GM23338 (cell line): Measurements from ENCODE around the gene XPR1. TPM values are rescaled to one million over a fixed set of nuclear protein-coding genes. Genes with fewer than 3 reads are reported as not detected.

Experiments
- ATAC-seq: fragments of 200-7000 bp; cut with Tn5 transposase; 3 replicates; pipeline ENCODE4 v1.9.1; 2020
- DNase-seq: peaks from one replicate; pipeline ENCODE4 v3.0.0-alpha.2; 2015; ENCODE audit warnings: low spot score
- H2AFZ ChIP-seq: fragments of 200-600 bp; sonication (generic); 2 replicates; pipeline ENCODE4 v1.8.0; 2016; ENCODE audit warnings: antibody characterized with exemption, mild to moderate bottlenecking, moderate library complexity
- H3F3A ChIP-seq: fragments of 200-600 bp; sonication (generic); replicated peaks from 2 replicates; pipeline ENCODE4 v1.8.0; 2017; ENCODE audit warnings: antibody characterized with exemption, mixed run types, low read depth
- H3K27ac ChIP-seq: fragments of 200-600 bp; sonication (generic); 2 replicates; pipeline ENCODE4 v1.6.1; 2016; ENCODE audit warnings: low read depth
- H3K27me3 ChIP-seq: fragments of 200-600 bp; sonication (generic); 2 replicates; pipeline ENCODE4 v1.8.0; 2016; ENCODE audit warnings: mild to moderate bottlenecking, mixed run types, moderate library complexity; ENCODE audit not compliant: insufficient read depth
- H3K36me3 ChIP-seq: fragments of 200-600 bp; sonication (generic); 2 replicates; pipeline ENCODE4 v1.8.0; 2016; ENCODE audit warnings: mild to moderate bottlenecking; ENCODE audit not compliant: insufficient read depth
- H3K4me1 ChIP-seq: fragments of 200-600 bp; sonication (generic); 2 replicates; pipeline ENCODE4 v1.8.0; 2016; ENCODE audit warnings: mild to moderate bottlenecking, moderate library complexity; ENCODE audit not compliant: insufficient read depth
- H3K4me2 ChIP-seq: fragments of 200-600 bp; sonication (generic); 2 replicates; pipeline ENCODE4 v1.7.1; 2017; ENCODE audit warnings: mixed run types
- H3K4me3 ChIP-seq: fragments of 200-600 bp; sonication (generic); 2 replicates; pipeline ENCODE4 v1.6.1; 2016; ENCODE audit warnings: mixed run types
- H3K79me2 ChIP-seq: fragments of 200-600 bp; sonication (generic); replicated peaks from 2 replicates; pipeline ENCODE4 v1.8.0; 2017; ENCODE audit warnings: mild to moderate bottlenecking; ENCODE audit not compliant: insufficient read depth
- H3K9me2 ChIP-seq: fragments of 200-600 bp; sonication (generic); 2 replicates; pipeline ENCODE4 v1.8.0; 2017; ENCODE audit not compliant: insufficient read depth
- H4K20me1 ChIP-seq: fragments of 200-600 bp; sonication (generic); replicated peaks from 2 replicates; pipeline ENCODE4 v1.8.0; 2017; ENCODE audit warnings: mild to moderate bottlenecking; ENCODE audit not compliant: insufficient read depth
- H3K27ac Mint-ChIP-seq: 2 replicates; pipeline ENCODE4 v1.8.0; 2020; ENCODE audit warnings: inconsistent platforms, mild to moderate bottlenecking, moderate library complexity, mixed read lengths
- H3K27me3 Mint-ChIP-seq: 3 replicates; pipeline ENCODE4 v1.8.0; 2022; ENCODE audit warnings: low read depth, mild to moderate bottlenecking, moderate library complexity, mixed read lengths, inconsistent platforms; ENCODE audit not compliant: insufficient read depth, poor library complexity
- H3K36me3 Mint-ChIP-seq: 3 replicates; pipeline ENCODE4 v1.8.0; 2021; ENCODE audit warnings: low read depth, mild to moderate bottlenecking, inconsistent platforms, moderate library complexity, mixed read lengths
- H3K4me1 Mint-ChIP-seq: 3 replicates; pipeline ENCODE4 v1.8.0; 2020; ENCODE audit warnings: mild to moderate bottlenecking, inconsistent platforms, mixed read lengths
- H3K4me3 Mint-ChIP-seq: 3 replicates; pipeline ENCODE4 v1.8.0; 2021; ENCODE audit warnings: moderate library complexity, mild to moderate bottlenecking, inconsistent platforms, mixed read lengths
- H3K9me3 Mint-ChIP-seq: 3 replicates; pipeline ENCODE4 v1.8.0; 2020; ENCODE audit warnings: moderate library complexity, mild to moderate bottlenecking, inconsistent platforms, mixed read lengths
- CREB1 ChIP-seq: fragments of 250-450 bp; sonication (Bioruptor Pico); IDR thresholded peaks from 2 replicates; pipeline ENCODE4 v1.5.0; 2020; ENCODE audit warnings: low read depth, mild to moderate bottlenecking, moderate library complexity
- EZH2 ChIP-seq: fragments of 200-600 bp; sonication (generic); IDR thresholded peaks from one replicate; pipeline ENCODE4 v1.8.0; 2017; ENCODE audit warnings: antibody characterized with exemption, mild to moderate bottlenecking, low read depth; ENCODE audit not compliant: unreplicated experiment
- EZH2phosphoT487 ChIP-seq: fragments of 200-600 bp; sonication (generic); IDR thresholded peaks from one replicate; pipeline ENCODE4 v1.8.1; 2018; ENCODE audit warnings: antibody characterized with exemption; ENCODE audit not compliant: unreplicated experiment
- JUNB ChIP-seq: IDR thresholded peaks from one replicate; pipeline ENCODE4 v1.6.1; 2016; ENCODE audit warnings: antibody characterized with exemption; ENCODE audit not compliant: unreplicated experiment
- NANOG ChIP-seq: IDR thresholded peaks from 2 replicates; pipeline ENCODE4 v1.6.1; 2016; ENCODE audit warnings: antibody characterized with exemption, borderline replicate concordance
- POLR2AphosphoS5 ChIP-seq: IDR thresholded peaks from 2 replicates; pipeline ENCODE4 v1.6.1; 2016; ENCODE audit warnings: antibody characterized with exemption, low read depth
- STAT1 ChIP-seq: IDR thresholded peaks from one replicate; pipeline ENCODE4 v1.6.1; 2016; ENCODE audit warnings: antibody characterized with exemption; ENCODE audit not compliant: unreplicated experiment
- ZNF114 ChIP-seq: fragments of 250-450 bp; sonication (Bioruptor Pico); IDR thresholded peaks from 2 replicates; pipeline ENCODE4 v1.5.0; 2020; ENCODE audit warnings: mild to moderate bottlenecking, moderate library complexity
- polyA plus RNA-seq: library from polyadenylated mRNA; unstranded; fragments of >200 nt; fragmentation: Nextera tagmentation; extraction: Ambion mirVana; gene quantifications from 2 replicates; pipeline ENCODE4 v1.2.1, GENCODE V29; 2016
- total RNA-seq: library from RNA; depleted of rRNA; stranded (reverse); fragments of >200 nt; shearing (Covaris generic); gene quantifications from 2 replicates; pipeline ENCODE4 v1.2.3, GENCODE V29; 2014
- TF ChIP-seq, protein P1 (sequence below): fragments of 250-450 bp; sonication (Bioruptor Pico); IDR thresholded peaks from 2 replicates; pipeline ENCODE4 v1.5.0; 2020; ENCODE audit warnings: mild to moderate bottlenecking, moderate library complexity
- TF ChIP-seq, protein P2 (sequence below), 2 experiments: fragments of 200-600 bp in 1 of 2; sonication (generic) in 1 of 2; conservative IDR thresholded peaks; 2 replicates each; pipeline versions ENCODE4 v1.5.1 to v1.6.1; 2016 to 2017; ENCODE audit warnings: antibody characterized with exemption in 2 of 2, low read depth in 2 of 2, mild to moderate bottlenecking in 2 of 2, moderate library complexity in 1 of 2
- TF ChIP-seq, protein P3 (sequence below): IDR thresholded peaks from one replicate; pipeline ENCODE4 v1.6.1; 2018; ENCODE audit warnings: antibody characterized with exemption; ENCODE audit not compliant: unreplicated experiment
- TF ChIP-seq, protein P4 (sequence below): IDR thresholded peaks from 2 replicates; pipeline ENCODE4 v1.6.1; 2016; ENCODE audit warnings: antibody characterized with exemption

The XPR1 gene
- total and polyA plus RNA-seq, 2 experiments from 2014 or later = 9.3 to 38.1 TPM

DNA sequence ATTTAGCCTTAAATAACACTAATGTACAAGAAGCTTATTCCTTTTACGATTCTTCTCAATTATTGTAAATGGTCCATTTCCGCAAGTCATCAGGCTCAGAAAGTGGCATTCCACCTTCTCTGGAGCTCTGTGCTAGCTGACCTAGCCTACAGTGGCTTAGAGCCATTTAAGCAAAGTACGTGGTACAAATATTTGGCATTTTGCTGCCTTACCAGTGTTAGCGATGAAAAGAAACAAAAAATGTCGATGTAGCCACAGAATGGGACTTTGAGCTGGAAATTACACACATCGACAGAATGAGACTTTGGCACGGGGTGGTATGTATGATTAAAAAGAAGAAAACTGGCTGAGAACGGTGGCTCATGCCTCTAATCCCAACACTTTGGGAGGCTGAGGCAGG, 47.0 kb upstream of the XPR1 start:
- Histone ChIP-seq H4K20me1 (no peaks in the 10 kb centered on the region), H3F3A (no peaks in the 10 kb centered on the region), H3K4me3 (no peak overlapping the region), H3K36me3 (no peaks in the 10 kb centered on the region), H3K4me2 (no peak overlapping the region), H3K27me3 (no peaks in the 10 kb centered on the region), H2AFZ (no peak overlapping the region; the same call in 1 of the 2 replicates), H3K9me2 (0 out of 2 replicates have a peak, but pooled peaks cover 3% of the 10 kb centered on the region), H3K79me2 (no peaks in the 10 kb centered on the region), H3K4me1 (no peaks in the 10 kb centered on the region), H3K27ac (no peak overlapping the region)
- ATAC-seq (no peak), DNase-seq (no peak)
- Mint-ChIP-seq H3K4me3 (no peak overlapping the region), H3K27ac (no peak overlapping the region), H3K36me3 (no peaks in the 10 kb centered on the region), H3K27me3 (no peaks in the 10 kb centered on the region), H3K9me3 (peaks cover 6% of the 10 kb centered on the region; the same call in 2 of the 3 replicates), H3K4me1 (no peaks in the 10 kb centered on the region; the same call in 2 of the 3 replicates)
- TF ChIP-seq EZH2 (no peak), STAT1 (no peak), ZNF114 (CRISPR knock-in tag) (no peak), POLR2AphosphoS5 (no peak), CREB1 (no peak), EZH2phosphoT487 (no peak), NANOG (no peak), JUNB (no peak)
- TF ChIP-seq, protein P1, sequence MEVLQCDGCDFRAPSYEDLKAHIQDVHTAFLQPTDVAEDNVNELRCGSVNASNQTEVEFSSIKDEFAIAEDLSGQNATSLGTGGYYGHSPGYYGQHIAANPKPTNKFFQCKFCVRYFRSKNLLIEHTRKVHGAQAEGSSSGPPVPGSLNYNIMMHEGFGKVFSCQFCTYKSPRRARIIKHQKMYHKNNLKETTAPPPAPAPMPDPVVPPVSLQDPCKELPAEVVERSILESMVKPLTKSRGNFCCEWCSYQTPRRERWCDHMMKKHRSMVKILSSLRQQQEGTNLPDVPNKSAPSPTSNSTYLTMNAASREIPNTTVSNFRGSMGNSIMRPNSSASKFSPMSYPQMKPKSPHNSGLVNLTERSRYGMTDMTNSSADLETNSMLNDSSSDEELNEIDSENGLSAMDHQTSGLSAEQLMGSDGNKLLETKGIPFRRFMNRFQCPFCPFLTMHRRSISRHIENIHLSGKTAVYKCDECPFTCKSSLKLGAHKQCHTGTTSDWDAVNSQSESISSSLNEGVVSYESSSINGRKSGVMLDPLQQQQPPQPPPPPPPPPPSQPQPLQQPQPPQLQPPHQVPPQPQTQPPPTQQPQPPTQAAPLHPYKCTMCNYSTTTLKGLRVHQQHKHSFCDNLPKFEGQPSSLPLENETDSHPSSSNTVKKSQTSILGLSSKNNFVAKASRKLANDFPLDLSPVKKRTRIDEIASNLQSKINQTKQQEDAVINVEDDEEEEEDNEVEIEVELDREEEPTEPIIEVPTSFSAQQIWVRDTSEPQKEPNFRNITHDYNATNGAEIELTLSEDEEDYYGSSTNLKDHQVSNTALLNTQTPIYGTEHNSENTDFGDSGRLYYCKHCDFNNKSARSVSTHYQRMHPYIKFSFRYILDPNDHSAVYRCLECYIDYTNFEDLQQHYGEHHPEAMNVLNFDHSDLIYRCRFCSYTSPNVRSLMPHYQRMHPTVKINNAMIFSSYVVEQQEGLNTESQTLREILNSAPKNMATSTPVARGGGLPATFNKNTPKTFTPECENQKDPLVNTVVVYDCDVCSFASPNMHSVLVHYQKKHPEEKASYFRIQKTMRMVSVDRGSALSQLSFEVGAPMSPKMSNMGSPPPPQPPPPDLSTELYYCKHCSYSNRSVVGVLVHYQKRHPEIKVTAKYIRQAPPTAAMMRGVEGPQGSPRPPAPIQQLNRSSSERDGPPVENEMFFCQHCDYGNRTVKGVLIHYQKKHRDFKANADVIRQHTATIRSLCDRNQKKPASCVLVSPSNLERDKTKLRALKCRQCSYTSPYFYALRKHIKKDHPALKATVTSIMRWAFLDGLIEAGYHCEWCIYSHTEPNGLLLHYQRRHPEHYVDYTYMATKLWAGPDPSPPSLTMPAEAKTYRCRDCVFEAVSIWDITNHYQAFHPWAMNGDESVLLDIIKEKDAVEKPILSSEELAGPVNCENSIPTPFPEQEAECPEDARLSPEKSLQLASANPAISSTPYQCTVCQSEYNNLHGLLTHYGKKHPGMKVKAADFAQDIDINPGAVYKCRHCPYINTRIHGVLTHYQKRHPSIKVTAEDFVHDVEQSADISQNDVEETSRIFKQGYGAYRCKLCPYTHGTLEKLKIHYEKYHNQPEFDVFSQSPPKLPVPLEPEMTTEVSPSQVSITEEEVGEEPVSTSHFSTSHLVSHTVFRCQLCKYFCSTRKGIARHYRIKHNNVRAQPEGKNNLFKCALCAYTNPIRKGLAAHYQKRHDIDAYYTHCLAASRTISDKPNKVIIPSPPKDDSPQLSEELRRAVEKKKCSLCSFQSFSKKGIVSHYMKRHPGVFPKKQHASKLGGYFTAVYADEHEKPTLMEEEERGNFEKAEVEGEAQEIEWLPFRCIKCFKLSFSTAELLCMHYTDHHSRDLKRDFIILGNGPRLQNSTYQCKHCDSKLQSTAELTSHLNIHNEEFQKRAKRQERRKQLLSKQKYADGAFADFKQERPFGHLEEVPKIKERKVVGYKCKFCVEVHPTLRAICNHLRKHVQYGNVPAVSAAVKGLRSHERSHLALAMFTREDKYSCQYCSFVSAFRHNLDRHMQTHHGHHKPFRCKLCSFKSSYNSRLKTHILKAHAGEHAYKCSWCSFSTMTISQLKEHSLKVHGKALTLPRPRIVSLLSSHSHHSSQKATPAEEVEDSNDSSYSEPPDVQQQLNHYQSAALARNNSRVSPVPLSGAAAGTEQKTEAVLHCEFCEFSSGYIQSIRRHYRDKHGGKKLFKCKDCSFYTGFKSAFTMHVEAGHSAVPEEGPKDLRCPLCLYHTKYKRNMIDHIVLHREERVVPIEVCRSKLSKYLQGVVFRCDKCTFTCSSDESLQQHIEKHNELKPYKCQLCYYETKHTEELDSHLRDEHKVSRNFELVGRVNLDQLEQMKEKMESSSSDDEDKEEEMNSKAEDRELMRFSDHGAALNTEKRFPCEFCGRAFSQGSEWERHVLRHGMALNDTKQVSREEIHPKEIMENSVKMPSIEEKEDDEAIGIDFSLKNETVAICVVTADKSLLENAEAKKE (CRISPR knock-in tag) = no peak
- TF ChIP-seq, protein P2, sequence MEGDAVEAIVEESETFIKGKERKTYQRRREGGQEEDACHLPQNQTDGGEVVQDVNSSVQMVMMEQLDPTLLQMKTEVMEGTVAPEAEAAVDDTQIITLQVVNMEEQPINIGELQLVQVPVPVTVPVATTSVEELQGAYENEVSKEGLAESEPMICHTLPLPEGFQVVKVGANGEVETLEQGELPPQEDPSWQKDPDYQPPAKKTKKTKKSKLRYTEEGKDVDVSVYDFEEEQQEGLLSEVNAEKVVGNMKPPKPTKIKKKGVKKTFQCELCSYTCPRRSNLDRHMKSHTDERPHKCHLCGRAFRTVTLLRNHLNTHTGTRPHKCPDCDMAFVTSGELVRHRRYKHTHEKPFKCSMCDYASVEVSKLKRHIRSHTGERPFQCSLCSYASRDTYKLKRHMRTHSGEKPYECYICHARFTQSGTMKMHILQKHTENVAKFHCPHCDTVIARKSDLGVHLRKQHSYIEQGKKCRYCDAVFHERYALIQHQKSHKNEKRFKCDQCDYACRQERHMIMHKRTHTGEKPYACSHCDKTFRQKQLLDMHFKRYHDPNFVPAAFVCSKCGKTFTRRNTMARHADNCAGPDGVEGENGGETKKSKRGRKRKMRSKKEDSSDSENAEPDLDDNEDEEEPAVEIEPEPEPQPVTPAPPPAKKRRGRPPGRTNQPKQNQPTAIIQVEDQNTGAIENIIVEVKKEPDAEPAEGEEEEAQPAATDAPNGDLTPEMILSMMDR (conservative IDR thresholded peaks at IDR 0.05; ENCODE audit: low read depth in 2 of 2) = no peak
- TF ChIP-seq, protein P3, sequence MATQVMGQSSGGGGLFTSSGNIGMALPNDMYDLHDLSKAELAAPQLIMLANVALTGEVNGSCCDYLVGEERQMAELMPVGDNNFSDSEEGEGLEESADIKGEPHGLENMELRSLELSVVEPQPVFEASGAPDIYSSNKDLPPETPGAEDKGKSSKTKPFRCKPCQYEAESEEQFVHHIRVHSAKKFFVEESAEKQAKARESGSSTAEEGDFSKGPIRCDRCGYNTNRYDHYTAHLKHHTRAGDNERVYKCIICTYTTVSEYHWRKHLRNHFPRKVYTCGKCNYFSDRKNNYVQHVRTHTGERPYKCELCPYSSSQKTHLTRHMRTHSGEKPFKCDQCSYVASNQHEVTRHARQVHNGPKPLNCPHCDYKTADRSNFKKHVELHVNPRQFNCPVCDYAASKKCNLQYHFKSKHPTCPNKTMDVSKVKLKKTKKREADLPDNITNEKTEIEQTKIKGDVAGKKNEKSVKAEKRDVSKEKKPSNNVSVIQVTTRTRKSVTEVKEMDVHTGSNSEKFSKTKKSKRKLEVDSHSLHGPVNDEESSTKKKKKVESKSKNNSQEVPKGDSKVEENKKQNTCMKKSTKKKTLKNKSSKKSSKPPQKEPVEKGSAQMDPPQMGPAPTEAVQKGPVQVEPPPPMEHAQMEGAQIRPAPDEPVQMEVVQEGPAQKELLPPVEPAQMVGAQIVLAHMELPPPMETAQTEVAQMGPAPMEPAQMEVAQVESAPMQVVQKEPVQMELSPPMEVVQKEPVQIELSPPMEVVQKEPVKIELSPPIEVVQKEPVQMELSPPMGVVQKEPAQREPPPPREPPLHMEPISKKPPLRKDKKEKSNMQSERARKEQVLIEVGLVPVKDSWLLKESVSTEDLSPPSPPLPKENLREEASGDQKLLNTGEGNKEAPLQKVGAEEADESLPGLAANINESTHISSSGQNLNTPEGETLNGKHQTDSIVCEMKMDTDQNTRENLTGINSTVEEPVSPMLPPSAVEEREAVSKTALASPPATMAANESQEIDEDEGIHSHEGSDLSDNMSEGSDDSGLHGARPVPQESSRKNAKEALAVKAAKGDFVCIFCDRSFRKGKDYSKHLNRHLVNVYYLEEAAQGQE = no peak
- TF ChIP-seq, protein P4, sequence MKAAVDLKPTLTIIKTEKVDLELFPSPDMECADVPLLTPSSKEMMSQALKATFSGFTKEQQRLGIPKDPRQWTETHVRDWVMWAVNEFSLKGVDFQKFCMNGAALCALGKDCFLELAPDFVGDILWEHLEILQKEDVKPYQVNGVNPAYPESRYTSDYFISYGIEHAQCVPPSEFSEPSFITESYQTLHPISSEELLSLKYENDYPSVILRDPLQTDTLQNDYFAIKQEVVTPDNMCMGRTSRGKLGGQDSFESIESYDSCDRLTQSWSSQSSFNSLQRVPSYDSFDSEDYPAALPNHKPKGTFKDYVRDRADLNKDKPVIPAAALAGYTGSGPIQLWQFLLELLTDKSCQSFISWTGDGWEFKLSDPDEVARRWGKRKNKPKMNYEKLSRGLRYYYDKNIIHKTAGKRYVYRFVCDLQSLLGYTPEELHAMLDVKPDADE = no peak
